GM12891 (cell line): ENCODE results near the gene WDR4.
"Not testable (repeated sequence)": the region's sequence is repeated elsewhere in the genome, so short reads cannot be mapped to it uniquely, and the experiment has no call there.

Source experiments
- DNase-seq: peaks from one replicate; pipeline ENCODE4 v3.0.0; 2011; ENCODE audit warnings: low spot score; ENCODE audit not compliant: insufficient read length
- FAIRE-seq: peaks from 2 replicates; lab custom pipeline; 2011; peaks lifted over from hg19 to GRCh38; lab: Jason Lieb, UNC
- PAX5 ChIP-seq: IDR thresholded peaks from 2 replicates; pipeline ENCODE4 v1.6.1; 2011; ENCODE audit warnings: low read length, moderate library complexity, mild to moderate bottlenecking; ENCODE audit not compliant: insufficient read depth, severe bottlenecking
- POLR2A ChIP-seq: IDR thresholded peaks from 2 replicates; pipeline ENCODE4 v1.6.1; 2011; ENCODE audit warnings: low read depth, low read length, control low read depth
- POLR2AphosphoS5 ChIP-seq: IDR thresholded peaks from 2 replicates; pipeline ENCODE4 v1.6.1; 2011; ENCODE audit warnings: low read depth, low read length, control low read depth
- POU2F2 ChIP-seq: IDR thresholded peaks from 2 replicates; pipeline ENCODE4 v1.6.1; 2011; ENCODE audit warnings: low read depth, mild to moderate bottlenecking, control low read depth, low read length, moderate library complexity
- SPI1 ChIP-seq: IDR thresholded peaks from 2 replicates; pipeline ENCODE4 v1.6.1; 2011; ENCODE audit warnings: low read depth, low read length, control low read depth
- TAF1 ChIP-seq: IDR thresholded peaks from 2 replicates; pipeline ENCODE4 v1.6.1; 2011; ENCODE audit warnings: low read depth, low read length, control low read depth

WDR4 gene

GRCh38 chr21:42833859-42834725 lies 45.2 kb downstream of the WDR4 start:
- TF ChIP-seq TAF1: no peak
- TF ChIP-seq PAX5: no peak
- TF ChIP-seq POLR2AphosphoS5: 0 out of 2 replicates have a peak, but pooled peaks have one; percentile 30
- no peak for DNase-seq
- no peak for FAIRE-seq

- DNase-seq (no peak), FAIRE-seq (peak; percentile 69)
- TF ChIP-seq POLR2A: no peak
- TF ChIP-seq TAF1: no peak
- 0 out of 2 replicates have a peak, but pooled peaks have one; percentile 8 for TF ChIP-seq POU2F2
- no peak for TF ChIP-seq SPI1
- no peak for TF ChIP-seq POLR2AphosphoS5
Observed at GRCh38 chr21:42833439-42833815, 45.9 kb downstream of the WDR4 start.

- FAIRE-seq, DNase-seq: not testable (repeated sequence)
Observed at GRCh38 chr21:42832321-42832630, 47.1 kb downstream of the WDR4 start.

- FAIRE-seq (no peak), DNase-seq (no peak)
- no peak for TF ChIP-seq POLR2AphosphoS5
- TF ChIP-seq POLR2A: peak; percentile 27; the same call in 1 of the 2 replicates
Observed at GRCh38 chr21:42830456-42831455, 48.6 kb downstream of the WDR4 start.

- FAIRE-seq (no peak), DNase-seq (no peak)
Observed at GRCh38 chr21:42829954-42830353, 49.4 kb downstream of the WDR4 start.

GRCh38 chr21:42829417-42829816 lies 49.9 kb downstream of the WDR4 start:
- no peak for DNase-seq
- no peak for FAIRE-seq
- TF ChIP-seq TAF1 (no peak), POLR2A (no peak), PAX5 (no peak), SPI1 (no peak), POU2F2 (no peak), POLR2AphosphoS5 (no peak)

More at GRCh38 chr21:42829954-42830353, 49.4 kb downstream of the WDR4 start:
- TF ChIP-seq POLR2A (no peak), PAX5 (no peak), TAF1 (no peak), POU2F2 (no peak), POLR2AphosphoS5 (no peak), SPI1 (no peak)

- TF ChIP-seq POLR2A (no peak), POLR2AphosphoS5 (no peak), PAX5 (no peak), TAF1 (no peak), SPI1 (no peak), POU2F2 (no peak)
- no peak for DNase-seq
- FAIRE-seq: no peak
Observed at GRCh38 chr21:42827588-42827987, 51.8 kb downstream of the WDR4 start.

GRCh38 chr21:42820616-42821465 lies 58.5 kb downstream of the WDR4 start:
- FAIRE-seq (no peak), DNase-seq (no peak)
- TF ChIP-seq POLR2A (no peak), POU2F2 (no peak), PAX5 (no peak), SPI1 (no peak), POLR2AphosphoS5 (no peak), TAF1 (no peak)

GRCh38 chr21:42819861-42820615 lies 59.3 kb downstream of the WDR4 start:
- TF ChIP-seq SPI1 (no peak), POLR2A (no peak), TAF1 (no peak), PAX5 (no peak), POU2F2 (no peak), POLR2AphosphoS5 (no peak)
- DNase-seq: no peak
- FAIRE-seq: no peak
